ENCODE data around the gene PRAMEF20.
A peak's percentile ranks its signal among the peaks of the same experiment; 100 is the strongest.
"Not testable (repeated sequence)": the region's sequence is repeated elsewhere in the genome, so short reads cannot be mapped to it uniquely, and the experiment has no call there.

Gene PRAMEF20

GRCh38 chr1:13432251-13432650 is 22.0 kb downstream of the PRAMEF20 start:
- Histone ChIP-seq H3K9me3 (ENCODE audit: control insufficient read depth, insufficient read depth, low read depth, low read length) (no peaks in the 10 kb centered on the region), H3K4me3 (ENCODE audit: low read depth, low read length) (no peak overlapping the region), H3K4me1 (ENCODE audit: control insufficient read depth, insufficient read depth, low read length) (no peaks in the 10 kb centered on the region), H3K36me3 (ENCODE audit: control insufficient read depth in 2 of 2, insufficient read depth in 1 of 2, low read length in 2 of 2) (no peaks in the 10 kb centered on the region), H3K27ac (ENCODE audit: extremely low read depth, low read depth, low read length) (no peak overlapping the region)
- ChIA-PET POLR2A (no interaction called here), CTCF (interaction anchor here (0.6 kb wide), 1 partner anchor 15 kb away, joined by 4 read pairs; no protein-coding TSS in a partner anchor)
- TF ChIP-seq TCF7L2 (IDR thresholded peaks at IDR 0.05; ENCODE audit: borderline replicate concordance, low read depth, low read length) (no peak), ZSCAN4 (tag by site-specific recombination; IDR thresholded peaks at IDR 0.05) (no peak), GLIS2 (tag by site-specific recombination; IDR thresholded peaks at IDR 0.05) (no peak)

GRCh38 chr1:13433694-13434358 is 23.6 kb downstream of the PRAMEF20 start:
- CTCF ChIA-PET: interaction anchor here (0.9 kb wide), 1 partner anchor 33 kb away, joined by 3 read pairs; no protein-coding TSS in a partner anchor
- H3K9me3 ChIP-seq (ENCODE audit: control insufficient read depth, insufficient read depth, low read depth, low read length); H3K4me1 ChIP-seq (ENCODE audit: control insufficient read depth, insufficient read depth, low read length); H3K4me3 ChIP-seq (ENCODE audit: low read depth, low read length); POLR2A ChIA-PET; H3K36me3 ChIP-seq (ENCODE audit: control insufficient read depth in 2 of 2, insufficient read depth in 1 of 2, low read length in 2 of 2); H3K27ac ChIP-seq (ENCODE audit: extremely low read depth, low read depth, low read length): not testable (repeated sequence)

GRCh38 chr1:13435458-13435857 is 25.2 kb downstream of the PRAMEF20 start:
- H3K36me3 ChIP-seq (ENCODE audit: control insufficient read depth in 2 of 2, insufficient read depth in 1 of 2, low read length in 2 of 2): no peaks in the 10 kb centered on the region
- no peaks in the 10 kb centered on the region for H3K9me3 ChIP-seq (ENCODE audit: control insufficient read depth, insufficient read depth, low read depth, low read length)
- POLR2A ChIA-PET: interaction anchor here (0.7 kb wide), 1 partner anchor 9 kb away, joined by 3 read pairs; no protein-coding TSS in a partner anchor
- H3K27ac ChIP-seq (ENCODE audit: extremely low read depth, low read depth, low read length): no peak overlapping the region
- CTCF ChIA-PET: interaction anchor here (0.6 to 1.1 kb wide), 4 partner anchors 325 to 776 kb away, joined by 3 to 4 read pairs (median 3); no protein-coding TSS in a partner anchor
- H3K4me1 ChIP-seq (ENCODE audit: control insufficient read depth, insufficient read depth, low read length): no peaks in the 10 kb centered on the region
- TF ChIP-seq ZNF404 (tag by site-specific recombination; IDR thresholded peaks at IDR 0.05): no peak
- no peak for TF ChIP-seq CTCF (tag by site-specific recombination; IDR thresholded peaks at IDR 0.05)
- TF ChIP-seq MEIS1 (CRISPR knock-in tag; IDR thresholded peaks at IDR 0.05; ENCODE audit: borderline replicate concordance): peak; percentile 67; the same call in 1 of the 2 replicates
- TF ChIP-seq ZNF830 (tag by site-specific recombination; IDR thresholded peaks at IDR 0.05; ENCODE audit: low read depth): no peak
- no peak for TF ChIP-seq ZNF544 (tag by site-specific recombination; IDR thresholded peaks at IDR 0.05)
- H3K4me3 ChIP-seq (ENCODE audit: low read depth, low read length): no peak overlapping the region

- H3K27ac ChIP-seq (ENCODE audit: extremely low read depth, low read depth, low read length); H3K4me3 ChIP-seq (ENCODE audit: low read depth, low read length); H3K4me1 ChIP-seq (ENCODE audit: control insufficient read depth, insufficient read depth, low read length); H3K9me3 ChIP-seq (ENCODE audit: control insufficient read depth, insufficient read depth, low read depth, low read length); POLR2A ChIA-PET; H3K36me3 ChIP-seq (ENCODE audit: control insufficient read depth in 2 of 2, insufficient read depth in 1 of 2, low read length in 2 of 2): not testable (repeated sequence)
- CTCF ChIA-PET: interaction anchor here (0.9 to 1.1 kb wide), 2 partner anchors 16 to 17 kb away, joined by 3 to 5 read pairs; no protein-coding TSS in a partner anchor
Measured at GRCh38 chr1:13439104-13439783, 29.0 kb downstream of the PRAMEF20 start.

GRCh38 chr1:13443335-13443979 is 33.2 kb downstream of the PRAMEF20 start:
- no peaks in the 10 kb centered on the region for H3K9me3 ChIP-seq (ENCODE audit: control insufficient read depth, insufficient read depth, low read depth, low read length)
- POLR2A ChIA-PET: no interaction called here
- CTCF ChIA-PET: interaction anchor here (1.6 kb wide), 1 partner anchor 74 kb away, joined by 4 read pairs; no protein-coding TSS in a partner anchor
- no peaks in the 10 kb centered on the region for H3K4me1 ChIP-seq (ENCODE audit: control insufficient read depth, insufficient read depth, low read length)
- no peaks in the 10 kb centered on the region for H3K36me3 ChIP-seq (ENCODE audit: control insufficient read depth in 2 of 2, insufficient read depth in 1 of 2, low read length in 2 of 2)
- H3K27ac ChIP-seq (ENCODE audit: extremely low read depth, low read depth, low read length): no peak overlapping the region
- no peak overlapping the region for H3K4me3 ChIP-seq (ENCODE audit: low read depth, low read length)
- TF ChIP-seq ZNF221 (tag by site-specific recombination; IDR thresholded peaks at IDR 0.05; ENCODE audit: borderline replicate concordance) (no peak), ZNF335 (tag by site-specific recombination; conservative IDR thresholded peaks at IDR 0.05) (no peak), CTCF (tag by site-specific recombination; IDR thresholded peaks at IDR 0.05) (no peak), ZNF621 (tag by site-specific recombination; IDR thresholded peaks at IDR 0.05) (no peak), ZNF701 (tag by site-specific recombination; IDR thresholded peaks at IDR 0.05) (no peak), ZNF2 (tag by site-specific recombination; IDR thresholded peaks at IDR 0.05) (no peak), ZNF140 (tag by site-specific recombination; IDR thresholded peaks at IDR 0.05) (no peak), ZNF416 (tag by site-specific recombination; IDR thresholded peaks at IDR 0.05) (no peak)

Data from HEK293 (cell line).